HepG2 (cell line): Measurements from ENCODE around the gene ACTR6. TPM values are rescaled to one million over a fixed set of nuclear protein-coding genes. Genes with fewer than 3 reads are reported as not detected.

Experiments
- ATAC-seq: fragments of 200-7000 bp; cut with Tn5 transposase; 3 replicates; pipeline ENCODE4 v1.9.1; 2020; ENCODE audit warnings: mild to moderate bottlenecking, moderate library complexity
- BruUV-seq: library from RNA; stranded (reverse); fragments of 400-500 nt; replicated peaks from 2 replicates; lab custom pipeline; 2021; lab: Mats Ljungman, UMichigan
- CTCF ChIA-PET: fragments of 300-600 bp; formaldehyde crosslinking; extraction: SDS; loops from one replicate; lab custom pipeline; 2021; ENCODE audit warnings: low total read pairs, inconsistent platforms, low intra/inter-chr PET ratio; lab: Yijun Ruan, JAX
- POLR2A ChIA-PET: fragments of 350-600 bp; sonication (Branson Sonifier 250); formaldehyde crosslinking; loops from one replicate; lab custom pipeline; 2020; ENCODE audit warnings: antibody characterized with exemption, inconsistent platforms; lab: Yijun Ruan, JAX
- DNase-seq: peaks from one replicate; pipeline ENCODE4 v3.0.0-alpha.2; 2015; ENCODE audit warnings: low spot score
- FAIRE-seq: peaks from 3 replicates; lab custom pipeline; 2011; peaks lifted over from hg19 to GRCh38; lab: Jason Lieb, UNC
- H2AFZ ChIP-seq: one replicate; pipeline ENCODE4 v1.6.1; 2011; ENCODE audit warnings: low read length, inconsistent platforms
- H3K27ac ChIP-seq: fragments of 300-600 bp; 3 replicates; pipeline ENCODE4 v1.8.0; 2011; ENCODE audit warnings: mixed run types, mild to moderate bottlenecking, mixed read lengths, low read length, inconsistent platforms; ENCODE audit not compliant: insufficient read depth; ENCODE audit errors: extremely low read length
- H3K27me3 ChIP-seq, 2 experiments: fragments of 200-600 bp in 1 of 2; 2 replicates in 1 of 2; 3 replicates in 1 of 2; pipeline versions ENCODE4 v1.6.0 to v1.8.0; 2011; ENCODE audit warnings: low read length in 2 of 2, mild to moderate bottlenecking in 2 of 2, moderate library complexity in 2 of 2, inconsistent platforms in 1 of 2; ENCODE audit not compliant: insufficient read depth in 2 of 2, control insufficient read depth in 1 of 2
- H3K36me3 ChIP-seq, 2 experiments: fragments of 200-600 bp in 1 of 2; replicated peaks in 1 of 2; 2 replicates in 1 of 2; 3 replicates in 1 of 2; pipeline versions ENCODE4 v1.5.1 to v1.8.0; 2011; ENCODE audit warnings: low read length in 2 of 2, inconsistent platforms in 1 of 2; ENCODE audit not compliant: insufficient read depth in 2 of 2, control insufficient read depth in 1 of 2
- H3K4me1 ChIP-seq: 2 replicates; pipeline ENCODE4 v1.5.1; 2012; ENCODE audit warnings: low read length, inconsistent platforms; ENCODE audit not compliant: insufficient read depth
- H3K4me2 ChIP-seq: 2 replicates; pipeline ENCODE4 v1.6.0; 2011; ENCODE audit warnings: low read depth, low read length, inconsistent platforms
- H3K4me3 ChIP-seq, 3 experiments: fragments of 200-600 bp in 1 of 3; sonication (generic), shearing (Covaris generic) in 1 of 3; replicated peaks in 1 of 3; 2 replicates each; pipeline ENCODE4 v1.5.1; 2011 to 2016; ENCODE audit warnings: low read length in 3 of 3, inconsistent platforms in 2 of 3, low read depth in 2 of 3, mild to moderate bottlenecking in 2 of 3, control low read depth in 1 of 3, mixed read lengths in 1 of 3; ENCODE audit not compliant: insufficient read depth in 1 of 3
- H3K79me2 ChIP-seq: one replicate; pipeline ENCODE4 v1.6.1; 2011; ENCODE audit warnings: low read length, inconsistent platforms; ENCODE audit not compliant: insufficient read depth
- H3K9ac ChIP-seq: 2 replicates; pipeline ENCODE4 v1.6.0; 2011; ENCODE audit warnings: mild to moderate bottlenecking, low read depth, low read length, inconsistent platforms; ENCODE audit not compliant: insufficient read depth
- H3K9me3 ChIP-seq: 2 replicates; pipeline ENCODE4 v1.5.1; 2012; ENCODE audit warnings: mild to moderate bottlenecking, low read length
- H4K20me1 ChIP-seq: 2 replicates; pipeline ENCODE4 v1.6.0; 2011; ENCODE audit warnings: inconsistent platforms, mild to moderate bottlenecking, low read length, moderate library complexity; ENCODE audit not compliant: insufficient read depth
- E2F1 ChIP-seq: sonication (generic); formaldehyde crosslinking; IDR thresholded peaks from 2 replicates; pipeline ENCODE4 v1.5.0; 2020; ENCODE audit warnings: missing genetic modification reagents
- ELF4 ChIP-seq: sonication (generic); formaldehyde crosslinking; IDR thresholded peaks from 2 replicates; pipeline ENCODE4 v1.5.0; 2020; ENCODE audit warnings: missing genetic modification reagents, mild to moderate bottlenecking, moderate library complexity, borderline replicate concordance
- ETV5 ChIP-seq: IDR thresholded peaks from 2 replicates; pipeline ENCODE4 v1.6.1; 2018; ENCODE audit warnings: missing biosample characterization, missing genetic modification reagents, inconsistent platforms, borderline replicate concordance
- KAT8 ChIP-seq: IDR thresholded peaks from 2 replicates; pipeline ENCODE4 v1.6.1; 2016; ENCODE audit warnings: missing genetic modification reagents, missing compliant biosample characterization
- KLF13 ChIP-seq: sonication (generic); formaldehyde crosslinking; IDR thresholded peaks from 2 replicates; pipeline ENCODE4 v1.4.0; 2020; ENCODE audit warnings: mild to moderate bottlenecking, missing genetic modification reagents
- NFYB ChIP-seq: sonication (generic); formaldehyde crosslinking; IDR thresholded peaks from 2 replicates; pipeline ENCODE4 v1.4.0; 2020; ENCODE audit warnings: missing genetic modification reagents
- NKX3-1 ChIP-seq: sonication (generic); formaldehyde crosslinking; IDR thresholded peaks from 2 replicates; pipeline ENCODE4 v1.5.0; 2020; ENCODE audit warnings: missing genetic modification reagents
- TEAD2 ChIP-seq: sonication (generic); formaldehyde crosslinking; IDR thresholded peaks from 2 replicates; pipeline ENCODE4 v1.9.0; 2021; ENCODE audit warnings: missing genetic modification reagents
- ZNF503 ChIP-seq: sonication (generic); formaldehyde crosslinking; IDR thresholded peaks from 2 replicates; pipeline ENCODE4 v1.4.0; 2020; ENCODE audit warnings: missing genetic modification reagents
- WGBS: methylation state at CpG from one replicate; pipeline ENCODE4 v1.1.6; 2017; ENCODE audit warnings: low lambda C conversion rate; 5-methylcytosine and 5-hydroxymethylcytosine counted together
- in situ Hi-C: cut with HindIII; loops from 2 replicates; pipeline ENCODE4 v1.10.0; 2017; ENCODE audit warnings: low pct_unique_long_range_greater_than_20kb; ENCODE audit not compliant: extremely low pct_ligation_motif_present
- intact Hi-C: fragments of 100-400 bp; cut with micrococcal nuclease; formaldehyde crosslinking; loops from one replicate; pipeline ENCODE4 v1.10.0; 2022; ENCODE audit not compliant: unreplicated experiment
- polyA plus RNA-seq, 8 experiments: library from polyadenylated mRNA; depleted of rRNA in 3 of 8; stranded (reverse) in 7 of 8; unstranded in 1 of 8; fragments of >200 nt; fragmentation: Illumina TruSeq in 4 of 8; extraction: Trizol in 4 of 8; gene quantifications; 2 replicates each; pipeline versions ENCODE4 v1.2.1 to v1.2.3, GENCODE V29; 2011 to 2016; ENCODE audit warnings: low read depth in 4 of 8, missing spikeins in 1 of 8, mixed read lengths in 1 of 8; ENCODE audit not compliant: insufficient read depth in 1 of 8
- total RNA-seq, 5 experiments: library from RNA; depleted of rRNA; stranded (reverse); fragments of >200 nt; fragmentation: Illumina TruSeq; extraction: Trizol; gene quantifications; 2 replicates each; pipeline ENCODE4 v1.2.3, GENCODE V29; 2016; ENCODE audit warnings: low read depth in 1 of 5
- TF ChIP-seq, protein P1 (sequence below): sonication (generic); formaldehyde crosslinking; IDR thresholded peaks from 2 replicates; pipeline ENCODE4 v1.5.0; 2020; ENCODE audit warnings: missing genetic modification reagents
- TF ChIP-seq, protein P2 (sequence below): sonication (generic); formaldehyde crosslinking; IDR thresholded peaks from 2 replicates; pipeline ENCODE4 v1.4.0; 2020; ENCODE audit warnings: mild to moderate bottlenecking, missing genetic modification reagents, borderline replicate concordance

ACTR6 gene
- total and polyA plus RNA-seq, 2 of the 13 experiments (the other 11 are each of a cell fraction or from before 2014, with no cell fraction given), result 12.9 to 22.4 TPM

DNA sequence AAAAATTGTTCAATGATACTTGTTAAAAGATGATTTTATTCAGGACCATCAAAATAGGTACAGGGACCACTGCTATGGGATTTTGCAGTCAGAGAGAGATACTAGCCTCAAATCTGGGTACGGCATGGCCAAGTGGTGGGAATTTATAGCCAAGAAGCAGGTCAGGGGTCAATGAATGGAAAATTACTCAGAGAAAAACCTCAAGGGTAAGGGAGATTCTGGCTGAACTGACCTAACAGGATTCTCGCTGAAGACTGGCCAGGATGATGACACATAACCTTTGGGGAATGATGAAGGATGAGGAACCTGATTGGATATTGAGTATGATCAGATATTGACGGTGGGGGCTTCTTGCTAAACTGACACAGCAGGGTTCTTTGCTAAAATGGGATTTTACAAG, 33.6 kb downstream of the ACTR6 start:
- ChIA-PET CTCF (interaction anchor here (0.8 kb wide), 1 partner anchor 320 kb away, joined by 3 read pairs; no protein-coding TSS in a partner anchor), POLR2A (no interaction called here)
- H4K20me1 ChIP-seq, result no peaks in the 10 kb centered on the region
- peaks cover 4% of the 10 kb centered on the region for H3K4me1 ChIP-seq
- WGBS, result 72% methylated on average over 3 of the region's 3 CpGs
- no peak for TF ChIP-seq NKX3-1
- TF ChIP-seq, protein P1, sequence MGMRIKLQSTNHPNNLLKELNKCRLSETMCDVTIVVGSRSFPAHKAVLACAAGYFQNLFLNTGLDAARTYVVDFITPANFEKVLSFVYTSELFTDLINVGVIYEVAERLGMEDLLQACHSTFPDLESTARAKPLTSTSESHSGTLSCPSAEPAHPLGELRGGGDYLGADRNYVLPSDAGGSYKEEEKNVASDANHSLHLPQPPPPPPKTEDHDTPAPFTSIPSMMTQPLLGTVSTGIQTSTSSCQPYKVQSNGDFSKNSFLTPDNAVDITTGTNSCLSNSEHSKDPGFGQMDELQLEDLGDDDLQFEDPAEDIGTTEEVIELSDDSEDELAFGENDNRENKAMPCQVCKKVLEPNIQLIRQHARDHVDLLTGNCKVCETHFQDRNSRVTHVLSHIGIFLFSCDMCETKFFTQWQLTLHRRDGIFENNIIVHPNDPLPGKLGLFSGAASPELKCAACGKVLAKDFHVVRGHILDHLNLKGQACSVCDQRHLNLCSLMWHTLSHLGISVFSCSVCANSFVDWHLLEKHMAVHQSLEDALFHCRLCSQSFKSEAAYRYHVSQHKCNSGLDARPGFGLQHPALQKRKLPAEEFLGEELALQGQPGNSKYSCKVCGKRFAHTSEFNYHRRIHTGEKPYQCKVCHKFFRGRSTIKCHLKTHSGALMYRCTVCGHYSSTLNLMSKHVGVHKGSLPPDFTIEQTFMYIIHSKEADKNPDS (CRISPR knock-in tag), result no peak
- no peak for TF ChIP-seq ELF4
- no peak for TF ChIP-seq TEAD2
- TF ChIP-seq ETV5 (CRISPR knock-in tag), result no peak
- TF ChIP-seq E2F1 (CRISPR knock-in tag), result no peak
- TF ChIP-seq, protein P2, sequence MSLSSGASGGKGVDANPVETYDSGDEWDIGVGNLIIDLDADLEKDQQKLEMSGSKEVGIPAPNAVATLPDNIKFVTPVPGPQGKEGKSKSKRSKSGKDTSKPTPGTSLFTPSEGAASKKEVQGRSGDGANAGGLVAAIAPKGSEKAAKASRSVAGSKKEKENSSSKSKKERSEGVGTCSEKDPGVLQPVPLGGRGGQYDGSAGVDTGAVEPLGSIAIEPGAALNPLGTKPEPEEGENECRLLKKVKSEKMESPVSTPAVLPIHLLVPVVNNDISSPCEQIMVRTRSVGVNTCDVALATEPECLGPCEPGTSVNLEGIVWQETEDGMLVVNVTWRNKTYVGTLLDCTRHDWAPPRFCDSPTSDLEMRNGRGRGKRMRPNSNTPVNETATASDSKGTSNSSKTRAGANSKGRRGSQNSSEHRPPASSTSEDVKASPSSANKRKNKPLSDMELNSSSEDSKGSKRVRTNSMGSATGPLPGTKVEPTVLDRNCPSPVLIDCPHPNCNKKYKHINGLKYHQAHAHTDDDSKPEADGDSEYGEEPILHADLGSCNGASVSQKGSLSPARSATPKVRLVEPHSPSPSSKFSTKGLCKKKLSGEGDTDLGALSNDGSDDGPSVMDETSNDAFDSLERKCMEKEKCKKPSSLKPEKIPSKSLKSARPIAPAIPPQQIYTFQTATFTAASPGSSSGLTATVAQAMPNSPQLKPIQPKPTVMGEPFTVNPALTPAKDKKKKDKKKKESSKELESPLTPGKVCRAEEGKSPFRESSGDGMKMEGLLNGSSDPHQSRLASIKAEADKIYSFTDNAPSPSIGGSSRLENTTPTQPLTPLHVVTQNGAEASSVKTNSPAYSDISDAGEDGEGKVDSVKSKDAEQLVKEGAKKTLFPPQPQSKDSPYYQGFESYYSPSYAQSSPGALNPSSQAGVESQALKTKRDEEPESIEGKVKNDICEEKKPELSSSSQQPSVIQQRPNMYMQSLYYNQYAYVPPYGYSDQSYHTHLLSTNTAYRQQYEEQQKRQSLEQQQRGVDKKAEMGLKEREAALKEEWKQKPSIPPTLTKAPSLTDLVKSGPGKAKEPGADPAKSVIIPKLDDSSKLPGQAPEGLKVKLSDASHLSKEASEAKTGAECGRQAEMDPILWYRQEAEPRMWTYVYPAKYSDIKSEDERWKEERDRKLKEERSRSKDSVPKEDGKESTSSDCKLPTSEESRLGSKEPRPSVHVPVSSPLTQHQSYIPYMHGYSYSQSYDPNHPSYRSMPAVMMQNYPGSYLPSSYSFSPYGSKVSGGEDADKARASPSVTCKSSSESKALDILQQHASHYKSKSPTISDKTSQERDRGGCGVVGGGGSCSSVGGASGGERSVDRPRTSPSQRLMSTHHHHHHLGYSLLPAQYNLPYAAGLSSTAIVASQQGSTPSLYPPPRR, result no peak
- TF ChIP-seq KAT8 (CRISPR knock-in tag), result no peak
- TF ChIP-seq ZNF503, result no peak
- no peak for TF ChIP-seq KLF13
- no peak for TF ChIP-seq NFYB (CRISPR knock-in tag)
- no peaks in the 10 kb centered on the region for H3K9me3 ChIP-seq
- no TSS peak for BruUV-seq
- H3K27me3 ChIP-seq, result no peaks in the 10 kb centered on the region
- H3K36me3 ChIP-seq, result no peaks in the 10 kb centered on the region
- intact Hi-C loops, result loop anchor here (2.0 to 5.0 kb wide), 4 partner anchors 47 to 503 kb away; no protein-coding TSS in a partner anchor
- no peak overlapping the region for H3K27ac ChIP-seq
- no peak overlapping the region for H3K9ac ChIP-seq
- H3K79me2 ChIP-seq, result no peaks in the 10 kb centered on the region
- FAIRE-seq (no peak), ATAC-seq (no peak), DNase-seq (no peak)
- no peak overlapping the region for H2AFZ ChIP-seq
- no peak overlapping the region for H3K4me3 ChIP-seq
- H3K4me2 ChIP-seq, result no peak overlapping the region
- in situ Hi-C loops, result no loop called here
